TTC549 (cell line): Measurements from ENCODE around the gene FOLR3.
"Not testable (repeated sequence)": the region's sequence is repeated elsewhere in the genome, so short reads cannot be mapped to it uniquely, and the experiment has no call there.

ENCODE experiments used
- FAIRE-seq: peaks from 2 replicates; lab custom pipeline; 2012; peaks lifted over from hg19 to GRCh38; lab: Jason Lieb, UNC

The FOLR3 gene

DNA sequence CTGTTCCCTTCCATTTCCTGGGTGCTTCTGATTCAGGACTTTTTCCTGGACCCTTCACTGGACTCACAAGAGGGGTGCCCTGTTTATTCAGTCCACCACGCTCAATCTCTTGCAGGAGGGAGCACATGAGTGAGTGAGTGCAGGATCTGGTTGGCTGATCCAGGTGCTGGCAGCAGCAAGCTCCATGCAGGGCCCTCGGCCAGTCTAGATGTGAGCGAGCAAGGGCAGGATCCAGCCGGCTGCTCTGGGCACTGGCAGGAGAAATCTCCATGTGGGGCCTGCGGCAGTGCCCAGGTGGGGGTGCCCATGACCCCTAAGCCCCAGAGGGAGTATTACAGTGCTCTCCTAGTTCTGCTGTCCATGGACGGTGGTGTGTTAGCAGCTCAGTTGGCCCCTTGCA lies 11.5 kb upstream of the FOLR3 start:
- FAIRE-seq = no peak

DNA sequence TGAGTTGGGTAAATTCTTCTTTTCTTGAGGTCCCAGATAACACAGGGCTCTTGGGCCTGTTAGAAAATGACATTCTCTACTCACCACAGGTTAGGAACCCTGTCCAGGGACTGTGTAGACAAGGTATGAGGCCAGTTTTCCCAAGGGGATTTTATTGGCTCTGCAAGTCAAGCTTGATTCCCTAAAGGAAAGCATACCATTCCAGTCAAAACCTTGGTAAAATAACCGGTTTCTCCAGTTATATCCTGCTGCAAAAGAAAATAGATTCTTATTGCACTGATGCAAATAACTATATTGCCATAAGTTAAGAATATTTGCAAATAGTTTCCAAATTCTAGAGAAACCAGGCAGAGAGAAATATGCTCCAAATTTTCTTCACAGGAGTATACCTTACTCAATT lies 9.6 kb upstream of the FOLR3 start:
- no peak for FAIRE-seq

- FAIRE-seq = no peak
These were observed 7.6 kb upstream of the FOLR3 start for GRCh38 chr11:72127923-72128322.

DNA sequence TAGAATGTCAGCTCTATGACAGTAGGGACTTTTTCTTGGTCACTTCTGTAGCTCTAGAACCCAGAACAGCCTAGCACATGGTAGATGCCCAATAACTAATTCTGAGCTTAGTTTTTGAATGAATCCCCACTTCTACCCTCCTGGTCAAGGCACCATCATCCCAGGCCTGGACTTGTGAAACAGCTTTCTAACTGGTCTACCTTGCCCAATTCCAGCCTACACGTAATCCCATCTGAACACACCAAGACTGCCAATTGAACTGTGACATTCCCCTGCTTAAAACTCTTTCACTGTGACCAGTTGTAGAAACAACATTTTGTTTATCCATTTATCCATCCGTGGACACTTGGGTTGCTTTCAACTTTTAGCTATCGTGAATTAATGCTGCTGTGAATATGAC lies 6.1 kb upstream of the FOLR3 start:
- no peak for FAIRE-seq

DNA sequence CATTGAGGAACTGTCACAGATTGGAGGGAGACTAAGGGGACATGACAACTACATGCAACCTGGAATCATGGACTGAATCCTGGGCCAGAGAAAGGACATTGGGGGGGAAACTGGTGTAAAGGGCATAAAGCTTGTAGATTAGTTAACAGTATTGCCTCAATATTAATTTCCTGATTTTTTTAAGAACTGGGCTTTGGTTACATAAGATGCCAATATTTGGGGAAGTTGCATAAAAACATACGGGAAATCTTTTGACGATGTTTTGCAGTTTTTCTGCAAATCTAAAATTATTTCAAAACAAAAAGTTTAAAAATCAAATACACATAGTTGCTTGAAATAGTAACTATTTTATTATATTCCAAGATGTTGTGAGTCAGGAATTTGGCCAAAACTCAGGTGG lies 2.9 kb upstream of the FOLR3 start:
- FAIRE-seq = no peak

DNA sequence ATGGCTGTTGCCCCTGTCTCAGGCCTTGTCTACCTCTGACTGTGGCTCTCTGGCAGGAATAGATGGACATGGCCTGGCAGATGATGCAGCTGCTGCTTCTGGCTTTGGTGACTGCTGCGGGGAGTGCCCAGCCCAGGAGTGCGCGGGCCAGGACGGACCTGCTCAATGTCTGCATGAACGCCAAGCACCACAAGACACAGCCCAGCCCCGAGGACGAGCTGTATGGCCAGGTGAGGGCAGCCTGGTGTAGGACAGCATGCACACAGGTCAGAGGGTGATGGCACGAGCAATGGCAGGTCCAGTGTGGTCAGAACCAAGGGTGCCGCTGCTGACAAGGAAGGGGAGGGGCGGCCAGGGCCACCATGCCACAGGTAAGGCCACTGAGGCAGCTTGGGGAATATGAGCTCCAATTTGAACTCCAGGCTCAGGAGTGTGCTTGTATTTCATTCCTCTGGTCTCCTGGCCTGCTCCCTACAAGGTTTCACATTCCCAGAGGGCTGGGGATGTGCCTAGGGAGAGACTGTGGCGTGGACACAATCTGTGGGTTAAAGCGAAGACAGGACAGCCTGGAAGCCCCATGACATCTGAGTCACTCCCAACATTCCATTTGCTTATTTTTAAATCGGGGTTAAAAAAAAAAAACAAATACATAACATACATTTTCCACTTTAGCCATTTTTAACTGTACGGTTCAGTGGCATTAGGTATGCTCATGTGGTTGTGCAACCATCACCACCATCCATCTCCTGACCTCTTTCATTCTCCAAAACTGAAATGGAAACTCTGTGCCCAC lies 562 bp downstream of the FOLR3 start:
- FAIRE-seq = no peak

- FAIRE-seq = no peak
These were observed 1.2 kb downstream of the FOLR3 start for GRCh38 chr11:72136684-72137262.

DNA sequence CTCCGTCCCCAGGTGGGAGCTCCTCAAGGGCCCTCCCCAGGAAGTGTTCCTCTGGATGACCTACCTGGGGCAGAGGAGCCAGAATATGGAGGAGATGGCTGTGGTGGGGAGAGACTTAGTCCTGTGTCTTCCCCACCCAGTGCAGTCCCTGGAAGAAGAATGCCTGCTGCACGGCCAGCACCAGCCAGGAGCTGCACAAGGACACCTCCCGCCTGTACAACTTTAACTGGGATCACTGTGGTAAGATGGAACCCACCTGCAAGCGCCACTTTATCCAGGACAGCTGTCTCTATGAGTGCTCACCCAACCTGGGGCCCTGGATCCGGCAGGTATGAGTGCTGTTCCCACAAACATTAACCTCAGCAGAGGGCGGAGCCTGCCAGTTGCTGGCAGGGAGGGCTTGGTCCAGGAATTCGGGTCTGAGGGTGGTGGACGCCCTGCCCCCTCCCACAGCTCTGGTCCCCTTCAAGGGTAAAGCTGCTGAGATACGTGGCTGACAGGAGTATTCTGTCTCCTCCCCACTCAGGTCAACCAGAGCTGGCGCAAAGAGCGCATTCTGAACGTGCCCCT lies 3.4 kb downstream of the FOLR3 start:
- no peak for FAIRE-seq

GRCh38 chr11:72139500-72139899 lies 4.0 kb downstream of the FOLR3 start:
- FAIRE-seq = no peak

DNA sequence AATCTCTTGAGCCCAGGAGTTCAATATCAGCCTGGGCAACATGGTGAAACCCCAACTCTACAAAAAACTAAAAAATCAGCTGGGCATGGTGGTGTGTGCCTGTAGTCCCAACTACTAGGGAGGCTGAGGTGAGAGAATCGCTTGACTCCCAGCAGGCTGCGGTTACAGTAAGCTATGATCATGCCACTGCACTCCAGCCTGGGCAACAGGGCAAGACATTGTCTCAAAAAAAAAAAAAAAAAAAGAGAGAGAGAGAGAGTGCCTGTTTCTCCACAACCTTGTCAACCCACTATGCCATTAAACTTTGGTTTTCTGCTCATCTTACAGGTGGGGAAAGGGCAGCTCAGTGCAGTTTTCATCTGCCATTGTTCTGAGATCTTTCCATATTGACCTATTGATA lies 5.1 kb downstream of the FOLR3 start:
- no peak for FAIRE-seq

- FAIRE-seq = no peak
These were observed 5.5 kb downstream of the FOLR3 start for GRCh38 chr11:72141066-72141465.

GRCh38 chr11:72142086-72142485 lies 6.6 kb downstream of the FOLR3 start:
- FAIRE-seq = not testable (repeated sequence)

GRCh38 chr11:72142543-72142942 lies 7.0 kb downstream of the FOLR3 start:
- FAIRE-seq = not testable (repeated sequence)

- no peak for FAIRE-seq
These were observed 9.5 kb downstream of the FOLR3 start for GRCh38 chr11:72144807-72145565.

DNA sequence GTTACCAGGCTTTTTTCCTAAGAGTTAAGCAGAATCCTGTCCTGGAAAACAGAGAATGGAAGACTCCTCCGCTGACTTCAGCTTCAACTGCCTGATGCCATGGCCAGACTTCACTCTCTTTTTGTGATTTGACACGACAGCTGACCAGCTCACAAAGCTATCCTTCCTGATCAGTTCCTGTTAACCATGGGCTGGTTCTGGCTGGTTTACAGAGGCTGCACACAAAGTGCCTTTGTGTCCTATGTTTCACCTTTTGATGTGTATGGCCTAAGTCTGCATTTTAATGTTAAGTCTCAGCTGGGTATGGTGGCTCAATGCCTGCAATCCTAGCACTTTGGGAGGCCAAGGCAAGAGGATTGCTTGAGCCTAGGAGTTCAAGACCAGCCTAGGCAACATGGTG lies 11.1 kb downstream of the FOLR3 start:
- FAIRE-seq = no peak

GRCh38 chr11:72150882-72151281 lies 15.4 kb downstream of the FOLR3 start:
- no peak for FAIRE-seq

- not testable (repeated sequence) for FAIRE-seq
These were observed 18.3 kb downstream of the FOLR3 start for GRCh38 chr11:72153874-72154273.

- FAIRE-seq = no peak
These were observed 19.3 kb downstream of the FOLR3 start for GRCh38 chr11:72154816-72155215.

DNA sequence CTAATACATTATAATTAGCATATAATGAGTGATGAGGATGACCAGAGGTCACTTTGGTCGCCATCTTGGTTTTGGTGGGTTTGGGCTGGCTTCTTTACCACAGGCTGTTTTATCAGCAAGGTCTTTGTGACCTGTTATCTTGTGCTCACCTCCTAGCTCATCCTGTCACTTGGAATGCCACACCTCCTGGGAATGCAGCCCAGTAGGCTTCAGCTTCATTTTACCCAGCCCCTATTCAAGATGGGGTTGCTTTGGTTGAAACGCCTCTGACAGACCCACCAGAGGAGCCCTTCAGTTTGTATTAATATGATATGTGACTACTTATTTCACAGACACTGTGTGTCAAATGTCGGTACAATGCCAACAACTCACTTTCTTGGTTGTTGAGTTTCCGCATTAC lies 20.2 kb downstream of the FOLR3 start:
- no peak for FAIRE-seq

GRCh38 chr11:72157131-72157530 lies 21.6 kb downstream of the FOLR3 start:
- FAIRE-seq = no peak

- no peak for FAIRE-seq
These were observed 24.8 kb downstream of the FOLR3 start for GRCh38 chr11:72160319-72160718.

- no peak for FAIRE-seq
These were observed 27.5 kb downstream of the FOLR3 start for GRCh38 chr11:72162891-72163492.

DNA sequence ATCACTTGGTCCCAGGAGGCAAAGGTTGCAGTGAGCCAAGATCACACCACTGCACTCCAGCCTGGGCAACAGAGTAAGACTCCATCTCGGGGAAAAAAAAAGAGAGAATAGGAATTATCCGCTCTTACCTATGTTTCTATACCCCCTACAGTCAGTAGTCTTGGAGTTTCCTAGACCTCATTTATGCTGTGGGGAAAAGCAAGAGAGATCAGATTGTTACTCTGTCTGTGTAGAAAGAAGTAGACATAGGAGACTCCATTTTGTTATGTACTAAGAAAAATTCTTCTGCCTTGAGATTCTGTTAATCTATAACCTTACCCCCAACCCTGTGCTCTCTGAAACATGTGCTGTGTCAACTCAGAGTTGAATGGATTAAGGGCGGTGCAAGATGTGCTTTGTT lies 28.7 kb downstream of the FOLR3 start:
- not testable (repeated sequence) for FAIRE-seq
